K562 treated with DMSO at 1 percent for 48 hours (cell line): ENCODE results near the gene MAG. TPM values are rescaled to one million over a fixed set of nuclear protein-coding genes. Genes with fewer than 3 reads are reported as not detected.

Source experiments
- total RNA-seq: library from RNA; unstranded; fragments of 300-600 nt; gene quantifications from 2 replicates; pipeline ENCODE4 v1.2.3, GENCODE V29; 2022; ENCODE audit warnings: low replicate concordance; ENCODE audit errors: extremely low read depth

The MAG gene, protein sequence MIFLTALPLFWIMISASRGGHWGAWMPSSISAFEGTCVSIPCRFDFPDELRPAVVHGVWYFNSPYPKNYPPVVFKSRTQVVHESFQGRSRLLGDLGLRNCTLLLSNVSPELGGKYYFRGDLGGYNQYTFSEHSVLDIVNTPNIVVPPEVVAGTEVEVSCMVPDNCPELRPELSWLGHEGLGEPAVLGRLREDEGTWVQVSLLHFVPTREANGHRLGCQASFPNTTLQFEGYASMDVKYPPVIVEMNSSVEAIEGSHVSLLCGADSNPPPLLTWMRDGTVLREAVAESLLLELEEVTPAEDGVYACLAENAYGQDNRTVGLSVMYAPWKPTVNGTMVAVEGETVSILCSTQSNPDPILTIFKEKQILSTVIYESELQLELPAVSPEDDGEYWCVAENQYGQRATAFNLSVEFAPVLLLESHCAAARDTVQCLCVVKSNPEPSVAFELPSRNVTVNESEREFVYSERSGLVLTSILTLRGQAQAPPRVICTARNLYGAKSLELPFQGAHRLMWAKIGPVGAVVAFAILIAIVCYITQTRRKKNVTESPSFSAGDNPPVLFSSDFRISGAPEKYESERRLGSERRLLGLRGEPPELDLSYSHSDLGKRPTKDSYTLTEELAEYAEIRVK
- not detected in 2 replicates for total RNA-seq

GRCh38 chr19:35291916-35292315 is at the start of gene MAG:
Gene MAG (plus strand): TSS chr19:35292161. CDS start chr19:35295409, 3,248 bp downstream.

GRCh38 chr19:35248310-35249145 is 43.4 kb upstream of the MAG start, which contains the start of gene LSR:
Gene LSR (plus strand): TSS chr19:35249002. CDS start chr19:35249023, 21 bp downstream.

GRCh38 chr19:35268536-35269437 is 23.2 kb upstream of the MAG start, which contains the start of gene USF2:
Gene USF2 (plus strand): TSS chr19:35268962. CDS start chr19:35269102, 140 bp downstream.

DNA sequence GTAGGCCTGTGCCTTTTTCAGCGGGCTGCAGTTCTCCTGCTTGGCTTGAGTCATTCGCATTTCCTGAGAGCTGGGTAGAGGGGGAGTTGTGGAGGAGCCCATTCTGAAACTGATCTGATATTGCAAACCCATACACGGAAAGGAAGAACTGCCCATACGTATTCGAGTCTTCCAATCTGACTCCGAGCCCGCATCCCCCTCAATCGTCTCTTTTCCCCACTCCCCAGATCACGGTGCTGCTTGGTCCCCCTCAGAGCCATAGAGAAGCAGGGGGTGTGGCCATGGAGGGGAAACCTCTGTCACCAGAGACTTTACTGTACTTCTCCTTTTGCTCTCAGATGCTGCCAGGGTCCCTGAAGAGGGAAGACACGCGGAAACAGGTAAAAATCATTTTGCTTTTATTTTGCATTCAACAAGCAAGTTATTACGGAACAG is 36.9 kb downstream of the MAG start, which contains the start of gene CD22:
Gene CD22, plus strand, starts transcription at position 337 of the 435 bp plus-strand sequence. CDS start 2,854 bp downstream, outside the sequence.

DNA sequence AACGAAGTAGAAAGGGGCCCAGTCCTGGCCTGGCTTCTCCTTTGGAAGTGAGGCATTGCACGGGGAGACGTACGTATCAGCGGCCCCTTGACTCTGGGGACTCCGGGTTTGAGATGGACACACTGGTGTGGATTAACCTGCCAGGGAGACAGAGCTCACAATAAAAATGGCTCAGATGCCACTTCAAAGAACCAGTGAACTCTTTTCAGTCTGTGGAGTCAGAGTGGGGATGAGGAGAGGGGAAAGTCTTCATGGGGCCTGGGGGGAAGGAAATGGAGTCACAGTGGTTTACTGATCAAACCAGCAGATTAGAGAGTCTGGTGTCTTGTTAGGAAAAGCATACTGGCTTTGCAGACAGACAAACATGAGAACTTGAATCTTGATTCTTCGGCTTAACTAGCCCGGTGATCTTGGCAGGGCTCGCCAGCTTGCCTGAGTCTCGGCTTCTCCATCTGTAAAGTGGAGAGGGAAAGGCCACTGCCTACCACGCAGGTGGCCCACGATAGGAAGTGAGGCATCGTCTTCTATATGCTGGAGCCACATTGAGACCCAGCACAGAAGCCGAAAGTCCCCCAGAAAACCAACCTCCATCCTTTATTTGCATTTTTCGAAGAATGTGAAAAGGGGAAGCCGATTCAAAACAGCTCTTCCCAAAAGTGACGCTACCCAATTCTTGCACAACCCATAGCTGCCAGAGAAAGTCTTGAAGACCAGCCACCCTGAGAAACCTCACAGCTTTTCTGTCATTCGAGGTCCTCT is 55.4 kb downstream of the MAG start, which contains the start of gene FFAR1:
Gene FFAR1, plus strand, starts transcription at position 732 of the 759 bp plus-strand sequence. CDS start 3,650 bp downstream, outside the sequence.

GRCh38 chr19:35357867-35358573 is 66.1 kb downstream of the MAG start, which contains the start of gene FFAR3:
Gene FFAR3 (plus strand): TSS chr19:35358460. CDS start chr19:35358891, 431 bp downstream.

Other genes with a start within 250 kb of the MAG start
- not detected in 2 replicates for gene FXYD3, start 176.3 kb upstream of the MAG start, total RNA-seq
- gene LGI4, start 157.1 kb upstream of the MAG start, total RNA-seq: not detected in 2 replicates
- gene FXYD1, start 153.3 kb upstream of the MAG start, total RNA-seq: not detected in 2 replicates
- gene FXYD7, start 148.9 kb upstream of the MAG start, total RNA-seq: not detected in 2 replicates
- 359 TPM in 1 of 2 replicates, not detected in the other for gene FXYD5, start 137.4 kb upstream of the MAG start, total RNA-seq
- not detected in 2 replicates for gene FAM187B, start 63.4 kb upstream of the MAG start, total RNA-seq
- gene LSR, start 43.2 kb upstream of the MAG start, total RNA-seq: not detected in 2 replicates
- gene USF2, start 23.2 kb upstream of the MAG start, total RNA-seq: not detected in 2 replicates
- not detected in 2 replicates for gene HAMP, start 9.6 kb upstream of the MAG start, total RNA-seq
- gene CD22, start 37.0 kb downstream of the MAG start, total RNA-seq: not detected in 2 replicates
- not detected in 2 replicates for gene FFAR1, start 55.7 kb downstream of the MAG start, total RNA-seq
- not detected in 2 replicates for gene FFAR3, start 66.3 kb downstream of the MAG start, total RNA-seq
- not detected in 2 replicates for gene GPR42, start 78.9 kb downstream of the MAG start, total RNA-seq
- gene FFAR2, start 156.1 kb downstream of the MAG start, total RNA-seq: not detected in 2 replicates
- not detected in 2 replicates for gene KRTDAP, start 198.3 kb downstream of the MAG start, total RNA-seq
- gene DMKN, start 221.5 kb downstream of the MAG start, total RNA-seq: not detected in 2 replicates
- gene SBSN, start 236.2 kb downstream of the MAG start, total RNA-seq: not detected in 2 replicates
- gene GAPDHS, start 241.3 kb downstream of the MAG start, total RNA-seq: not detected in 2 replicates